IMR-90 (cell line): ENCODE data around the gene GRID2IP. TPM values are rescaled to one million over a fixed set of nuclear protein-coding genes. Genes with fewer than 3 reads are reported as not detected.

ENCODE experiments used
- ATAC-seq: fragments of 200-7000 bp; cut with Tn5 transposase; 2 replicates; pipeline ENCODE4 v1.9.1; 2020; ENCODE audit warnings: low read depth, mild to moderate bottlenecking, moderate library complexity
- BruUV-seq: library from RNA; stranded (reverse); fragments of 400-500 nt; replicated peaks from 2 replicates; lab custom pipeline; 2021; lab: Mats Ljungman, UMichigan
- CTCF ChIA-PET: fragments of 300-600 bp; formaldehyde crosslinking; extraction: SDS; loops from one replicate; lab custom pipeline; 2021; ENCODE audit warnings: antibody characterized with exemption; lab: Yijun Ruan, JAX
- POLR2A ChIA-PET: fragments of 300-600 bp; sonication (Branson Sonifier 250); formaldehyde crosslinking; loops from one replicate; lab custom pipeline; 2022; ENCODE audit warnings: antibody characterized with exemption; ENCODE audit not compliant: unreplicated experiment; lab: Charles Lee
- DNase-seq: peaks from one replicate; pipeline ENCODE4 v3.0.0; 2013
- H2AFZ ChIP-seq: replicated peaks from 2 replicates; pipeline ENCODE3; 2013; ENCODE audit warnings: low read length, mild to moderate bottlenecking; ENCODE audit not compliant: poor library complexity
- H2AK5ac ChIP-seq: 2 replicates; pipeline ENCODE4 v1.6.1; 2013; ENCODE audit warnings: low read depth, low read length, inconsistent platforms
- H2AK9ac ChIP-seq: replicated peaks from 2 replicates; pipeline ENCODE3; 2013; ENCODE audit warnings: mild to moderate bottlenecking, low read depth, low read length, moderate library complexity; ENCODE audit not compliant: poor library complexity
- H2BK120ac ChIP-seq: 2 replicates; pipeline ENCODE4 v1.6.1; 2013; ENCODE audit warnings: low read depth, low read length, inconsistent platforms
- H2BK15ac ChIP-seq: 3 replicates; pipeline ENCODE4 v1.6.1; 2013; ENCODE audit warnings: low read depth, low read length, inconsistent platforms
- H2BK20ac ChIP-seq: 2 replicates; pipeline ENCODE4 v1.6.1; 2013; ENCODE audit warnings: low read depth, mild to moderate bottlenecking, inconsistent platforms, low read length, moderate library complexity
- H2BK5ac ChIP-seq: 2 replicates; pipeline ENCODE4 v1.6.1; 2013; ENCODE audit warnings: mild to moderate bottlenecking, low read depth, low read length, inconsistent platforms; ENCODE audit not compliant: poor library complexity, severe bottlenecking
- H3K14ac ChIP-seq: replicated peaks from 2 replicates; pipeline ENCODE4 v1.6.1; 2013; ENCODE audit warnings: low read depth, low read length, inconsistent platforms
- H3K18ac ChIP-seq: 2 replicates; pipeline ENCODE4 v1.6.1; 2013; ENCODE audit warnings: low read depth, low read length, control low read depth
- H3K23ac ChIP-seq: 2 replicates; pipeline ENCODE4 v1.6.1; 2013; ENCODE audit warnings: low read depth, low read length, inconsistent platforms
- H3K27ac ChIP-seq: 2 replicates; pipeline ENCODE4 v1.5.1; 2013; ENCODE audit warnings: mild to moderate bottlenecking, control low read depth, low read length; ENCODE audit not compliant: insufficient read depth
- H3K27me3 ChIP-seq: 2 replicates; pipeline ENCODE4 v1.6.1; 2013; ENCODE audit warnings: low read length; ENCODE audit not compliant: control insufficient read depth, insufficient read depth
- H3K36me3 ChIP-seq: 2 replicates; pipeline ENCODE4 v1.6.1; 2013; ENCODE audit warnings: low read length, mixed read lengths; ENCODE audit not compliant: control insufficient read depth, insufficient read depth
- H3K4ac ChIP-seq: 2 replicates; pipeline ENCODE4 v1.6.1; 2013; ENCODE audit warnings: low read depth, low read length, inconsistent platforms
- H3K4me1 ChIP-seq: 2 replicates; pipeline ENCODE4 v1.6.1; 2013; ENCODE audit warnings: low read length, mixed read lengths; ENCODE audit not compliant: control insufficient read depth, insufficient read depth
- H3K4me2 ChIP-seq: 2 replicates; pipeline ENCODE4 v1.6.1; 2013; ENCODE audit warnings: low read depth, mild to moderate bottlenecking, control low read depth, low read length, moderate library complexity
- H3K4me3 ChIP-seq: 2 replicates; pipeline ENCODE4 v1.5.1; 2013; ENCODE audit warnings: low read depth, mild to moderate bottlenecking, control low read depth, low read length, moderate library complexity; ENCODE audit not compliant: insufficient read depth
- H3K56ac ChIP-seq: 2 replicates; pipeline ENCODE4 v1.6.1; 2013; ENCODE audit warnings: low read length, inconsistent platforms; ENCODE audit not compliant: insufficient read depth; ENCODE audit errors: extremely low read depth
- H3K79me1 ChIP-seq, 2 experiments: 2 replicates each; pipeline ENCODE4 v1.6.1; 2013; ENCODE audit warnings: low read length in 2 of 2, inconsistent platforms in 1 of 2, low read depth in 1 of 2
- H3K9ac ChIP-seq: 2 replicates; pipeline ENCODE4 v1.6.1; 2013; ENCODE audit warnings: low read depth, low read length, control low read depth
- H3K9me1 ChIP-seq: 2 replicates; pipeline ENCODE4 v1.6.1; 2013; ENCODE audit warnings: low read length, inconsistent platforms; ENCODE audit not compliant: insufficient read depth
- H3K9me3 ChIP-seq: 2 replicates; pipeline ENCODE4 v1.6.1; 2013; ENCODE audit warnings: low read length; ENCODE audit not compliant: control insufficient read depth, insufficient read depth
- H4K20me1 ChIP-seq: 2 replicates; pipeline ENCODE4 v1.6.1; 2013; ENCODE audit warnings: low read length, inconsistent platforms; ENCODE audit not compliant: insufficient read depth
- H4K5ac ChIP-seq: 2 replicates; pipeline ENCODE4 v1.6.1; 2013; ENCODE audit warnings: mild to moderate bottlenecking, low read depth, low read length, control low read depth
- H4K8ac ChIP-seq, 2 experiments: 2 replicates each; pipeline ENCODE4 v1.6.1; 2013; ENCODE audit warnings: low read depth in 2 of 2, low read length in 2 of 2, control low read depth in 1 of 2, inconsistent platforms in 1 of 2
- H4K91ac ChIP-seq: 2 replicates; pipeline ENCODE4 v1.6.1; 2013; ENCODE audit warnings: low read depth, low read length, inconsistent platforms; ENCODE audit not compliant: insufficient read depth
- CHD1 ChIP-seq: IDR thresholded peaks from 2 replicates; pipeline ENCODE4 v1.6.1; 2012; ENCODE audit warnings: low read depth, low read length, improper control_type of control experiment
- FOS ChIP-seq: fragments of 150-350 bp; IDR thresholded peaks from 2 replicates; pipeline ENCODE4 v1.6.1; 2016; ENCODE audit warnings: low read depth, low read length
- MAFK ChIP-seq: IDR thresholded peaks from 2 replicates; pipeline ENCODE4 v1.6.1; 2012; ENCODE audit warnings: low read depth, low read length, improper control_type of control experiment
- NFE2L2 ChIP-seq: fragments of 150-350 bp; IDR thresholded peaks from 2 replicates; pipeline ENCODE4 v1.6.1; 2016; ENCODE audit warnings: low read depth, mild to moderate bottlenecking, low read length
- POLR2A ChIP-seq: IDR thresholded peaks from 2 replicates; pipeline ENCODE4 v1.6.1; 2012; ENCODE audit warnings: mild to moderate bottlenecking, low read depth, low read length
- RCOR1 ChIP-seq: IDR thresholded peaks from 2 replicates; pipeline ENCODE4 v1.6.1; 2012; ENCODE audit warnings: mild to moderate bottlenecking, low read length, improper control_type of control experiment; ENCODE audit not compliant: insufficient replicate concordance
- RFX5 ChIP-seq: IDR thresholded peaks from 2 replicates; pipeline ENCODE4 v1.8.0; 2012; ENCODE audit warnings: low read depth, mild to moderate bottlenecking, low read length, moderate library complexity
- SMC3 ChIP-seq: fragments of 150-350 bp; IDR thresholded peaks from 2 replicates; pipeline ENCODE4 v1.6.1; 2016; ENCODE audit warnings: low read depth, mild to moderate bottlenecking, antibody characterized with exemption, low read length, moderate library complexity
- WGBS, 2 experiments: methylation state at CpG; one replicate each; pipeline versions ENCODE4 v1.1.5 to v1.1.7; 2013; ENCODE audit warnings: missing lambda C conversion rate in 2 of 2; ENCODE audit not compliant: insufficient read length in 1 of 2; ENCODE audit errors: extremely low coverage in 2 of 2; 5-methylcytosine and 5-hydroxymethylcytosine counted together
- dilution Hi-C: fragments of 300-500 bp; cut with HindIII; formaldehyde crosslinking; loops from one replicate; pipeline ENCODE4 v1.14.3; 2018; ENCODE audit warnings: low sequenced_read_pairs; ENCODE audit not compliant: unreplicated experiment
- in situ Hi-C: fragments of 300-500 bp; cut with MboI; formaldehyde crosslinking; loops from 3 replicates; pipeline ENCODE4 v1.14.3; 2019; ENCODE audit warnings: low sequenced_read_pairs, inconsistent platforms, mixed read lengths
- intact Hi-C: fragments of 100-400 bp; cut with micrococcal nuclease; formaldehyde crosslinking; loops from 2 replicates; pipeline ENCODE4 v1.10.0; 2022
- polyA plus RNA-seq, 3 experiments: library from polyadenylated mRNA; depleted of rRNA; stranded (reverse); fragments of >200 nt; gene quantifications; 2 replicates each; pipeline ENCODE4 v1.2.3, GENCODE V29; 2012; ENCODE audit warnings: low replicate concordance in 1 of 3
- total RNA-seq: library from RNA; depleted of rRNA; stranded (reverse); fragments of >200 nt; gene quantifications from 2 replicates; pipeline ENCODE4 v1.2.3, GENCODE V29; 2012
- TF ChIP-seq, protein P1 (sequence below): fragments of 150-350 bp; IDR thresholded peaks from 2 replicates; pipeline ENCODE4 v1.6.1; 2017; ENCODE audit warnings: mild to moderate bottlenecking, antibody characterized with exemption, low read length, low read depth
- TF ChIP-seq, protein P2 (sequence below): conservative IDR thresholded peaks from 2 replicates; pipeline ENCODE4 v1.5.1; 2012; ENCODE audit warnings: mild to moderate bottlenecking, low read depth, low read length, improper control_type of control experiment

The GRID2IP gene
- total and polyA plus RNA-seq, 2 of the 4 experiments (the other 2 are of a cell fraction), result not detected

DNA sequence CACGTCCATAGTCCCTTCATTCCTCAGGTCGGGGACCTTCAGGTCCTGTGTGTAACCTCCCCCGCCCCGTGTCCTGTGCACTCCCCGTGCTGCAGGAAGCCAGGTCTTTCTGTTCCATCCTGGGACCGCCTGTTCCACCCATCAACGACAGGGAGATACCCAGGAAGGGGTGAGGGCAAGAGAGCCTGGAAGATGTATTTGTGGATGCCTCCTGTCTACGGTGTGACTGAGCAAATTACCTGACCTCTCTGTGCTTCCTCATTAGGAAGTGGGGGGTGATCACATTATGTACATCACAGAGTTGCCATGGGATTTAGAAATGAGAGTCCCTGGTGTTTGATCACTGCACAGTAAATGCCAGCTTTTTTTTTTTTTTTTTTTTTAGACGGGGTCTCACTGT is 46.3 kb downstream of the GRID2IP start:
- no TSS peak for BruUV-seq
- CTCF ChIA-PET, result interaction anchor here (0.6 to 1.5 kb wide), 2 partner anchors 11 to 1645 kb away, joined by 3 to 4 read pairs; no protein-coding TSS in a partner anchor

More for the DNA sequence above, 46.3 kb downstream of the GRID2IP start:
- H3K14ac ChIP-seq, result no peak overlapping the region
- H3K9me1 ChIP-seq, result no peaks in the 10 kb centered on the region
- H2BK120ac ChIP-seq, result no peak overlapping the region
- POLR2A ChIA-PET, result no interaction called here
- no peak overlapping the region for H2BK15ac ChIP-seq
- no peak overlapping the region for H3K4ac ChIP-seq
- H3K9ac ChIP-seq, result no peak overlapping the region
- no peak overlapping the region for H4K91ac ChIP-seq
- no peak overlapping the region for H3K23ac ChIP-seq
- no peak for TF ChIP-seq NFE2L2
- no peak for TF ChIP-seq MAFK
- TF ChIP-seq CHD1, result no peak
- no peak for TF ChIP-seq FOS
- TF ChIP-seq RFX5, result no peak
- TF ChIP-seq, protein P1, sequence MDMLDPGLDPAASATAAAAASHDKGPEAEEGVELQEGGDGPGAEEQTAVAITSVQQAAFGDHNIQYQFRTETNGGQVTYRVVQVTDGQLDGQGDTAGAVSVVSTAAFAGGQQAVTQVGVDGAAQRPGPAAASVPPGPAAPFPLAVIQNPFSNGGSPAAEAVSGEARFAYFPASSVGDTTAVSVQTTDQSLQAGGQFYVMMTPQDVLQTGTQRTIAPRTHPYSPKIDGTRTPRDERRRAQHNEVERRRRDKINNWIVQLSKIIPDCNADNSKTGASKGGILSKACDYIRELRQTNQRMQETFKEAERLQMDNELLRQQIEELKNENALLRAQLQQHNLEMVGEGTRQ, result no peak
- no peak for TF ChIP-seq POLR2A
- no peak for TF ChIP-seq SMC3
- TF ChIP-seq RCOR1, result no peak
- TF ChIP-seq, protein P2, sequence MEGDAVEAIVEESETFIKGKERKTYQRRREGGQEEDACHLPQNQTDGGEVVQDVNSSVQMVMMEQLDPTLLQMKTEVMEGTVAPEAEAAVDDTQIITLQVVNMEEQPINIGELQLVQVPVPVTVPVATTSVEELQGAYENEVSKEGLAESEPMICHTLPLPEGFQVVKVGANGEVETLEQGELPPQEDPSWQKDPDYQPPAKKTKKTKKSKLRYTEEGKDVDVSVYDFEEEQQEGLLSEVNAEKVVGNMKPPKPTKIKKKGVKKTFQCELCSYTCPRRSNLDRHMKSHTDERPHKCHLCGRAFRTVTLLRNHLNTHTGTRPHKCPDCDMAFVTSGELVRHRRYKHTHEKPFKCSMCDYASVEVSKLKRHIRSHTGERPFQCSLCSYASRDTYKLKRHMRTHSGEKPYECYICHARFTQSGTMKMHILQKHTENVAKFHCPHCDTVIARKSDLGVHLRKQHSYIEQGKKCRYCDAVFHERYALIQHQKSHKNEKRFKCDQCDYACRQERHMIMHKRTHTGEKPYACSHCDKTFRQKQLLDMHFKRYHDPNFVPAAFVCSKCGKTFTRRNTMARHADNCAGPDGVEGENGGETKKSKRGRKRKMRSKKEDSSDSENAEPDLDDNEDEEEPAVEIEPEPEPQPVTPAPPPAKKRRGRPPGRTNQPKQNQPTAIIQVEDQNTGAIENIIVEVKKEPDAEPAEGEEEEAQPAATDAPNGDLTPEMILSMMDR, result no peak
- H3K56ac ChIP-seq, result no peak overlapping the region
- DNase-seq (no peak), ATAC-seq (no peak)
- intact Hi-C loops (no loop called here), in situ Hi-C loops (no loop called here), dilution Hi-C loops (no loop called here)
- no peak overlapping the region for H3K18ac ChIP-seq
- no peak overlapping the region for H2BK5ac ChIP-seq
- H3K79me1 ChIP-seq, result no peaks in the 10 kb centered on the region
- no peaks in the 10 kb centered on the region for H3K36me3 ChIP-seq
- no peaks in the 10 kb centered on the region for H3K4me1 ChIP-seq
- no peak overlapping the region for H4K5ac ChIP-seq
- 26% methylated on average over 5 of the region's 9 CpGs; no CpG with 5 or more reads in 1 of the 2 experiments for WGBS, 2 experiments
- H2AK5ac ChIP-seq, result no peak overlapping the region
- H2AK9ac ChIP-seq, result no peak overlapping the region
- H3K27me3 ChIP-seq, result peaks cover 32% of the 10 kb centered on the region
- H3K9me3 ChIP-seq, result no peaks in the 10 kb centered on the region
- peak overlapping the region; percentile 96 for H2AFZ ChIP-seq
- no peak overlapping the region for H4K8ac ChIP-seq
- H3K4me2 ChIP-seq, result no peak overlapping the region
- H4K20me1 ChIP-seq, result no peaks in the 10 kb centered on the region
- no peak overlapping the region for H3K4me3 ChIP-seq
- H2BK20ac ChIP-seq, result no peak overlapping the region
- H3K27ac ChIP-seq, result no peak overlapping the region
